ENCODE results near the gene PDE9A.

DNA sequence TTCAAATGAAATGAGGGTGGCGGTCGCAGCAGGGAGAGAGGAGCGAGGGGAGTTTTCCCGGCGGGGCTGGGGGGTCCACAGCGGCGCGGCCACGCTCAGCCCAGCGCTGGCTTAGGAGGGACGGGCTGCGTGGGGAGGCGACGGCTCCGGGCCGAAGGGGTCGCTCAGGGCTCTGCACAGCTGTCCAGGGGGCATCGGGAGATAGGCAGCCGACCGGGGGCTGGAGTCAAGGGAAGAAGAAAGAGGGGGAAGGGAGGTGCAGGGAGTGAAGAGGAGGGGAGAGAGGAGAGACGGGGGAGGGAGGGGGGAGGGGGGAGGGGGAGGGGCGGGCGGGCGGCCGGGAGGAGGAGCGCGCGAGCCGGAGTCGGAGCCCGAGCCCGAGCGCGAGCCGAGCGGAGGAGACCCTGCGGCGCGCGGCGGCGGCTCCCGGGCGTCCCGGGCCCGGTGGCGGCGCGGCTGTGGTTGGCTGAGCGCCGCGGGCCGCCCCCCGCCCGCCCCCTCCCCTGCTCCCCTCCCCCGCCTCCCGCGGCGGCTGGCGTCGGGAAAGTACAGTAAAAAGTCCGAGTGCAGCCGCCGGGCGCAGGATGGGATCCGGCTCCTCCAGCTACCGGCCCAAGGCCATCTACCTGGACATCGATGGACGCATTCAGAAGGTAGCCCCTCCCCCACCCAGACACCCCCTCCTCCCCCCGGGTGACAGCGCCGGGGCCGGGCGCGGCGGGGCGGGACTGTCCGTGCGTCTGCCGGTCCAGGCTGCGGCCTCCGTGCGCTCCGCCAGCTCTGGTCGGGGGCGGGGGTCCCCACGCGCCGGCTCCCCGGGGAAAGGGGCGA is at the start of gene PDE9A:
- no peak for TF ChIP-seq CTCF (IDR thresholded peaks at IDR 0.05 in 8 of 11, conservative IDR thresholded peaks at IDR 0.05 in 3 of 11)
- no peak for TF ChIP-seq POLR2A (IDR thresholded peaks at IDR 0.05)
- TF ChIP-seq POLR2AphosphoS5 (IDR thresholded peaks at IDR 0.05): peak in 1 of 3 donors; percentile 6

All from spleen (tissue), 7 donors.